CD14-positive monocyte (primary cell): Measurements from ENCODE around the gene NBPF3. TPM values are rescaled to one million over a fixed set of nuclear protein-coding genes. Genes with fewer than 3 reads are reported as not detected.
"Not testable (repeated sequence)": the region's sequence is repeated elsewhere in the genome, so short reads cannot be mapped to it uniquely, and the experiment has no call there.

Source experiments
- DNase-seq, 3 donors: peaks; one replicate each; pipeline ENCODE4 v3.0.0-alpha.2; 2011 to 2022
- H2AFZ ChIP-seq: 2 replicates; pipeline ENCODE4 v1.6.0; 2012; ENCODE audit warnings: mild to moderate bottlenecking, low read depth, low read length, inconsistent platforms; ENCODE audit not compliant: insufficient read depth, poor library complexity, severe bottlenecking
- H3K27ac ChIP-seq, 2 donors: 1 replicate in 1 of 2; 2 replicates in 1 of 2; pipeline ENCODE4 v1.5.1; 2012 to 2013; ENCODE audit warnings: low read length in 2 of 2, control low read depth in 1 of 2, inconsistent platforms in 1 of 2, low read depth in 1 of 2, mild to moderate bottlenecking in 1 of 2
- H3K27me3 ChIP-seq, 2 donors: one replicate each; pipeline versions ENCODE4 v1.6.0 to v1.6.1; 2011 to 2013; ENCODE audit warnings: low read length in 2 of 2; ENCODE audit not compliant: control insufficient read depth in 2 of 2, insufficient read depth in 2 of 2
- H3K36me3 ChIP-seq, 2 donors: replicated peaks in 1 of 2; 1 replicate in 1 of 2; 2 replicates in 1 of 2; pipeline versions ENCODE4 v1.5.1 to v1.6.1; 2012 to 2013; ENCODE audit warnings: low read length in 2 of 2, control low read depth in 1 of 2, inconsistent platforms in 1 of 2, mild to moderate bottlenecking in 1 of 2; ENCODE audit not compliant: insufficient read depth in 2 of 2, control insufficient read depth in 1 of 2
- H3K4me1 ChIP-seq, 2 donors: 1 replicate in 1 of 2; 2 replicates in 1 of 2; pipeline versions ENCODE4 v1.5.1 to v1.6.1; 2012 to 2013; ENCODE audit warnings: low read length in 2 of 2, control low read depth in 1 of 2, inconsistent platforms in 1 of 2, mild to moderate bottlenecking in 1 of 2, moderate library complexity in 1 of 2; ENCODE audit not compliant: insufficient read depth in 2 of 2, control insufficient read depth in 1 of 2
- H3K4me2 ChIP-seq: replicated peaks from 2 replicates; pipeline ENCODE3; 2012; ENCODE audit warnings: low read length, moderate library complexity, mild to moderate bottlenecking; ENCODE audit not compliant: poor library complexity, severe bottlenecking; ENCODE audit errors: extremely low read depth
- H3K4me3 ChIP-seq, 3 experiments: fragments of 200-600 bp in 1 of 3; sonication (generic) in 1 of 3; replicated peaks in 1 of 3; 1 replicate in 2 of 3; 2 replicates in 1 of 3; pipeline ENCODE4 v1.5.1; 2011 to 2013; ENCODE audit warnings: low read length in 3 of 3, mild to moderate bottlenecking in 3 of 3, control low read depth in 2 of 3, low read depth in 2 of 3, inconsistent platforms in 1 of 3, moderate library complexity in 1 of 3
- H3K79me2 ChIP-seq: 2 replicates; pipeline ENCODE4 v1.6.0; 2012; ENCODE audit warnings: mild to moderate bottlenecking, control low read depth, inconsistent platforms, low read length, moderate library complexity; ENCODE audit not compliant: insufficient read depth
- H3K9ac ChIP-seq: 2 replicates; pipeline ENCODE4 v1.6.0; 2017; ENCODE audit warnings: low read length, mild to moderate bottlenecking; ENCODE audit not compliant: insufficient read depth, poor library complexity, severe bottlenecking
- H3K9me3 ChIP-seq, 2 donors: replicated peaks in 1 of 2; 1 replicate in 1 of 2; 2 replicates in 1 of 2; pipeline versions ENCODE4 v1.5.1 to v1.6.1; 2012 to 2013; ENCODE audit warnings: low read length in 2 of 2, control low read depth in 1 of 2; ENCODE audit not compliant: control insufficient read depth in 1 of 2, insufficient read depth in 1 of 2
- H4K20me1 ChIP-seq: 2 replicates; pipeline ENCODE4 v1.6.0; 2012; ENCODE audit warnings: mild to moderate bottlenecking, low read length, control low read depth, moderate library complexity; ENCODE audit not compliant: insufficient read depth
- H3K27ac Mint-ChIP-seq, 7 donors: one replicate each; pipeline ENCODE4 v1.8.0; 2020; ENCODE audit warnings: mild to moderate bottlenecking in 7 of 7, mixed read lengths in 7 of 7, moderate library complexity in 6 of 7, inconsistent platforms in 2 of 7
- H3K27me3 Mint-ChIP-seq, 3 donors: one replicate each; pipeline ENCODE4 v1.8.0; 2021 to 2022; ENCODE audit warnings: low read depth in 3 of 3, mild to moderate bottlenecking in 3 of 3, mixed read lengths in 3 of 3, moderate library complexity in 3 of 3, inconsistent platforms in 1 of 3
- H3K36me3 Mint-ChIP-seq, 2 donors: one replicate each; pipeline ENCODE4 v1.8.0; 2020; ENCODE audit warnings: mixed read lengths in 2 of 2, inconsistent platforms in 1 of 2, mild to moderate bottlenecking in 1 of 2
- H3K4me1 Mint-ChIP-seq: one replicate; pipeline ENCODE4 v1.8.0; 2020; ENCODE audit warnings: mild to moderate bottlenecking, mixed read lengths
- H3K4me3 Mint-ChIP-seq, 2 donors: one replicate each; pipeline ENCODE4 v1.8.0; 2020; ENCODE audit warnings: mild to moderate bottlenecking in 2 of 2, mixed read lengths in 2 of 2, moderate library complexity in 1 of 2
- H3K9me3 Mint-ChIP-seq, 7 donors: one replicate each; pipeline ENCODE4 v1.8.0; 2020 to 2022; ENCODE audit warnings: mixed read lengths in 7 of 7, mild to moderate bottlenecking in 6 of 7, moderate library complexity in 6 of 7, inconsistent platforms in 2 of 7
- WGBS: methylation state at CpG from one replicate; pipeline ENCODE4 v1.1.5; 2013; ENCODE audit warnings: missing lambda C conversion rate; ENCODE audit not compliant: insufficient coverage; 5-methylcytosine and 5-hydroxymethylcytosine counted together
- intact Hi-C, 2 donors: fragments of 100-400 bp; cut with micrococcal nuclease; formaldehyde crosslinking; loops; one replicate each; pipeline versions ENCODE4 v1.15.0 to v1.15.1; 2023
- polyA plus RNA-seq, 3 donors: library from polyadenylated mRNA; depleted of rRNA in 1 of 3; unstranded in 2 of 3; stranded (reverse) in 1 of 3; fragments of 300-500 nt in 2 of 3; fragments of >200 nt in 1 of 3; fragmentation: Illumina TruSeq in 2 of 3; gene quantifications; 1 replicate in 2 of 3; 2 replicates in 1 of 3; pipeline ENCODE4 v1.2.3, GENCODE V29; 2012 to 2021

Gene NBPF3
- polyA plus RNA-seq, 3 donors = 1.2 to 1.5 TPM; not detected in 1

GRCh38 chr1:21428481-21429073, 11.4 kb upstream of the NBPF3 start:
- 59% methylated on average over 9 of the region's 66 CpGs for WGBS
- H3K36me3 ChIP-seq, H3K4me1 Mint-ChIP-seq, H3K9ac ChIP-seq, H3K79me2 ChIP-seq, intact Hi-C loops, H3K27me3 ChIP-seq, DNase-seq, H2AFZ ChIP-seq, H3K9me3 Mint-ChIP-seq, H3K27ac Mint-ChIP-seq, H3K4me1 ChIP-seq, H3K9me3 ChIP-seq, H4K20me1 ChIP-seq, H3K36me3 Mint-ChIP-seq, H3K4me3 ChIP-seq, H3K27ac ChIP-seq, H3K4me2 ChIP-seq: not testable (repeated sequence)
- Mint-ChIP-seq H3K4me3 (peak overlapping the region in 1 of 2 donors; percentile 76), H3K27me3 (peaks cover 15 to 38% (median 26%) of the 10 kb centered on the region in 3 donors)

GRCh38 chr1:21429210-21429609, 10.7 kb upstream of the NBPF3 start:
- H3K4me3 ChIP-seq, H3K4me2 ChIP-seq, intact Hi-C loops, H3K36me3 ChIP-seq, H3K9me3 Mint-ChIP-seq, DNase-seq, H3K9me3 ChIP-seq, H4K20me1 ChIP-seq, H3K27ac Mint-ChIP-seq, H3K79me2 ChIP-seq, H3K4me1 Mint-ChIP-seq, H3K9ac ChIP-seq, H3K36me3 Mint-ChIP-seq, H3K4me1 ChIP-seq, H2AFZ ChIP-seq, H3K27ac ChIP-seq, H3K27me3 ChIP-seq: not testable (repeated sequence)
- Mint-ChIP-seq H3K4me3 (peak overlapping the region in 1 of 2 donors; percentile 65), H3K27me3 (peaks cover 14 to 36% (median 27%) of the 10 kb centered on the region in 3 donors)
- WGBS = 98% methylated on average over 9 of the region's 34 CpGs

DNA sequence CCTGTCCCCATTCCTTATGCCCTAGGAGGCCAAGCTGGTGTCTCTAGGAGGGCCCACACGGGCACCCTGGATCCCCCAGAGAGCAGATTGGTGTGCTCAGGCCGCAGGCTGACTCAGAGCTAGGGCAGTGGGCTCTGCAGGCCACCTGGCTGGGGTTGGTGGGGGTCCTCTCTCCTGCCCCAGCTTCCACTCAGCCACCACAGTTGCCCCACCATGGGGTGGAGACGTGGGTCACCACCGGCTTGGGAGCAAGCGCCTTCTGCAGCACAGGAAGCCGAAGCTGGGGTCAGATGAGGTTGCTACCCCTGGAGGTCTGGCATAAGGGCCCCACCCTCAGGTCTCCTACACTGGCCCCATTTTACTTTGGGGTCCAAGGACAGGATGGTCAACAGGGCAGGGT, 9.1 kb upstream of the NBPF3 start:
- H4K20me1 ChIP-seq, H3K9me3 ChIP-seq, H3K27me3 ChIP-seq, H3K4me3 ChIP-seq, intact Hi-C loops, DNase-seq, H3K4me2 ChIP-seq, H3K27ac ChIP-seq, H3K36me3 Mint-ChIP-seq, H3K4me1 Mint-ChIP-seq, H3K9me3 Mint-ChIP-seq, H3K27ac Mint-ChIP-seq, H3K36me3 ChIP-seq, H2AFZ ChIP-seq, H3K4me1 ChIP-seq, H3K4me3 Mint-ChIP-seq, H3K79me2 ChIP-seq, H3K9ac ChIP-seq: not testable (repeated sequence)
- H3K27me3 Mint-ChIP-seq = peaks cover 16 to 45% (median 31%) of the 10 kb centered on the region in 3 donors
- WGBS = 78% methylated on average over 5 of the region's 6 CpGs
